SK-N-SH (cell line): ENCODE data around the gene PLCB3. TPM values are rescaled to one million over a fixed set of nuclear protein-coding genes. Genes with fewer than 3 reads are reported as not detected.

ENCODE experiments used
- CTCF ChIA-PET: fragments of 300-600, 350-600 bp; formaldehyde crosslinking; extraction: SDS; loops from one replicate; lab custom pipeline; 2021; lab: Yijun Ruan, JAX
- POLR2A ChIA-PET: fragments of 350-600 bp; sonication (Branson Sonifier 250); formaldehyde crosslinking; extraction: SDS; loops from one replicate; lab custom pipeline; 2020; ENCODE audit warnings: antibody characterized with exemption, inconsistent platforms; lab: Yijun Ruan, JAX
- DNase-seq: peaks from one replicate; pipeline ENCODE4 v3.0.0; 2012
- H2AFZ ChIP-seq: fragments of 200-600 bp; sonication (generic); 2 replicates; pipeline ENCODE4 v1.8.1; 2016; ENCODE audit warnings: antibody characterized with exemption, mild to moderate bottlenecking, low read depth
- H3F3A ChIP-seq: fragments of 200-600 bp; sonication (generic); replicated peaks from 2 replicates; pipeline ENCODE3; 2016; ENCODE audit warnings: antibody characterized with exemption, mild to moderate bottlenecking; ENCODE audit not compliant: insufficient read depth
- H3K27ac ChIP-seq, 2 experiments: fragments of 200-500 bp in 1 of 2; fragments of 200-600 bp in 1 of 2; sonication (Bioruptor generic) in 1 of 2; sonication (generic), shearing (Covaris generic) in 1 of 2; 2 replicates each; pipeline versions ENCODE4 v1.5.1 to v1.6.1; 2014 to 2016; ENCODE audit warnings: low read depth in 2 of 2, inconsistent platforms in 1 of 2, low read length in 1 of 2, mild to moderate bottlenecking in 1 of 2, mixed read lengths in 1 of 2
- H3K27me3 ChIP-seq: fragments of 200-600 bp; sonication (generic), shearing (Covaris generic); 2 replicates; pipeline ENCODE4 v1.6.1; 2016; ENCODE audit warnings: mixed run types; ENCODE audit not compliant: insufficient read depth
- H3K36me3 ChIP-seq, 2 experiments: fragments of 200-500 bp in 1 of 2; fragments of 200-600 bp in 1 of 2; sonication (Bioruptor generic) in 1 of 2; sonication (generic) in 1 of 2; replicated peaks in 1 of 2; 2 replicates each; pipeline versions ENCODE3 to v1.5.1; 2014 to 2016; ENCODE audit warnings: low read length in 1 of 2, mild to moderate bottlenecking in 1 of 2; ENCODE audit not compliant: insufficient read depth in 2 of 2, control insufficient read depth in 1 of 2
- H3K4me1 ChIP-seq, 2 experiments: fragments of 200-500 bp in 1 of 2; fragments of 200-600 bp in 1 of 2; sonication (Bioruptor generic) in 1 of 2; sonication (generic), shearing (Covaris generic) in 1 of 2; 2 replicates each; pipeline versions ENCODE4 v1.5.1 to v1.6.1; 2014 to 2016; ENCODE audit warnings: low read depth in 1 of 2, low read length in 1 of 2, mixed run types in 1 of 2; ENCODE audit not compliant: insufficient read depth in 2 of 2, control insufficient read depth in 1 of 2
- H3K4me2 ChIP-seq: fragments of 200-600 bp; sonication (generic), shearing (Covaris generic); 2 replicates; pipeline ENCODE4 v1.6.1; 2017; ENCODE audit warnings: mixed run types
- H3K4me3 ChIP-seq, 2 experiments: fragments of 200-500 bp in 1 of 2; fragments of 200-600 bp in 1 of 2; sonication (Bioruptor generic) in 1 of 2; sonication (generic), shearing (Covaris generic) in 1 of 2; 2 replicates each; pipeline versions ENCODE4 v1.5.1 to v1.8.1; 2014 to 2016; ENCODE audit warnings: low read depth in 2 of 2, inconsistent platforms in 1 of 2, low read length in 1 of 2, mild to moderate bottlenecking in 1 of 2, mixed read lengths in 1 of 2, moderate library complexity in 1 of 2
- H3K79me2 ChIP-seq: fragments of 200-600 bp; sonication (generic); 2 replicates; pipeline ENCODE4 v1.8.1; 2017; ENCODE audit warnings: mild to moderate bottlenecking; ENCODE audit not compliant: insufficient read depth
- H3K9ac ChIP-seq: fragments of 200-600 bp; sonication (generic); 2 replicates; pipeline ENCODE4 v1.6.1; 2017; ENCODE audit warnings: mixed run types
- H3K9me2 ChIP-seq: fragments of 200-600 bp; sonication (generic); 2 replicates; pipeline ENCODE4 v1.6.1; 2017; ENCODE audit warnings: mixed run types
- H3K9me3 ChIP-seq: fragments of 200-600 bp; sonication (generic); 2 replicates; pipeline ENCODE4 v1.6.1; 2017; ENCODE audit warnings: mixed run types, mild to moderate bottlenecking, moderate library complexity
- H4K20me1 ChIP-seq: fragments of 200-600 bp; sonication (generic); 2 replicates; pipeline ENCODE4 v1.6.1; 2017; ENCODE audit warnings: mild to moderate bottlenecking, mixed run types; ENCODE audit not compliant: insufficient read depth
- ELF1 ChIP-seq: IDR thresholded peaks from 2 replicates; pipeline ENCODE4 v1.4.0; 2012
- FOSL2 ChIP-seq: IDR thresholded peaks from 2 replicates; pipeline ENCODE4 v1.4.0; 2012; ENCODE audit warnings: low read depth, mild to moderate bottlenecking, moderate library complexity, borderline replicate concordance
- GABPA ChIP-seq: IDR thresholded peaks from 2 replicates; pipeline ENCODE4 v1.4.0; 2012; ENCODE audit warnings: low read depth, mild to moderate bottlenecking
- IRF3 ChIP-seq: fragments of 150-350 bp; IDR thresholded peaks from 2 replicates; pipeline ENCODE4 v1.6.1; 2016; ENCODE audit warnings: mild to moderate bottlenecking, low read depth, low read length
- RXRA ChIP-seq: IDR thresholded peaks from 2 replicates; pipeline ENCODE4 v1.4.0; 2012; ENCODE audit warnings: low read depth, mild to moderate bottlenecking, borderline replicate concordance
- TAF1 ChIP-seq: IDR thresholded peaks from 2 replicates; pipeline ENCODE4 v1.6.1; 2012; ENCODE audit warnings: low read depth, mild to moderate bottlenecking, low read length, moderate library complexity, borderline replicate concordance
- TCF12 ChIP-seq: IDR thresholded peaks from 2 replicates; pipeline ENCODE4 v1.4.0; 2012
- TEAD4 ChIP-seq: IDR thresholded peaks from 2 replicates; pipeline ENCODE4 v1.4.0; 2012; ENCODE audit warnings: mild to moderate bottlenecking, borderline replicate concordance; ENCODE audit not compliant: insufficient read depth
- USF1 ChIP-seq: IDR thresholded peaks from 2 replicates; pipeline ENCODE4 v1.4.0; 2012; ENCODE audit warnings: low read depth, borderline replicate concordance
- YY1 ChIP-seq: IDR thresholded peaks from 2 replicates; pipeline ENCODE4 v1.4.0; 2012; ENCODE audit warnings: low read depth, mild to moderate bottlenecking
- ZBTB33 ChIP-seq: IDR thresholded peaks from 2 replicates; pipeline ENCODE4 v1.4.0; 2012; ENCODE audit warnings: low read depth, borderline replicate concordance
- WGBS: methylation state at CpG from one replicate; pipeline ENCODE4 v1.1.6; 2017; ENCODE audit warnings: low lambda C conversion rate; 5-methylcytosine and 5-hydroxymethylcytosine counted together
- polyA plus RNA-seq, 3 experiments: library from polyadenylated mRNA; depleted of rRNA; stranded (reverse); fragments of >200 nt; gene quantifications; 2 replicates each; pipeline ENCODE4 v1.2.3, GENCODE V29; 2012
- TF ChIP-seq, protein P1 (sequence below): IDR thresholded peaks from 2 replicates; pipeline ENCODE4 v1.6.1; 2012; ENCODE audit warnings: mild to moderate bottlenecking, low read depth, low read length, moderate library complexity
- TF ChIP-seq, protein P2 (sequence below): IDR thresholded peaks from 2 replicates; pipeline ENCODE4; 2012

The PLCB3 gene
- polyA plus RNA-seq, 1 of the 3 experiments (the other 2 are of a cell fraction) = 30.4 TPM

GRCh38 chr11:64283092-64283491 lies 31.8 kb downstream of the PLCB3 start:
- peak overlapping the region; percentile 89; the same call in 1 of the 2 replicates for H3K9ac ChIP-seq
- H3F3A ChIP-seq = peaks cover 9% of the 10 kb centered on the region
- WGBS = 96% methylated on average over 3 of the region's 3 CpGs
- H4K20me1 ChIP-seq = no peaks in the 10 kb centered on the region
- DNase-seq = no peak
- peaks cover 8 to 21% of the 10 kb centered on the region in 2 experiments; a peak in 2 of 4 replicates for H3K4me1 ChIP-seq
- no peaks in the 10 kb centered on the region for H3K9me3 ChIP-seq
- H3K79me2 ChIP-seq = peaks cover 28% of the 10 kb centered on the region
- peaks cover 4 to 6% of the 10 kb centered on the region in 2 experiments for H3K36me3 ChIP-seq
- H3K27ac ChIP-seq = no peak overlapping the region
- POLR2A ChIA-PET = interaction anchor here (0.9 to 3.2 kb wide), 2 partner anchors 12 to 21 kb away, joined by 3 to 33 read pairs; no protein-coding TSS in a partner anchor
- CTCF ChIA-PET = interaction anchor here (0.9 to 12.2 kb wide), 5 partner anchors 11 to 35 kb away, joined by 3 to 196 read pairs (median 17); partner anchors contain the start of genes CATSPERZ, ESRRA and PLCB3
- H3K4me2 ChIP-seq = peak overlapping the region; percentile 100
- H3K4me3 ChIP-seq = no peak overlapping the region
- no peaks in the 10 kb centered on the region for H3K9me2 ChIP-seq
- H3K27me3 ChIP-seq = no peaks in the 10 kb centered on the region
- H2AFZ ChIP-seq = no peak overlapping the region
- TF ChIP-seq TEAD4 (no peak), ELF1 (no peak), ZBTB33 (no peak), YY1 (no peak), RXRA (no peak), IRF3 (no peak), USF1 (no peak), TCF12 (no peak), GABPA (no peak), TAF1 (no peak), FOSL2 (no peak)
- TF ChIP-seq, protein P1, sequence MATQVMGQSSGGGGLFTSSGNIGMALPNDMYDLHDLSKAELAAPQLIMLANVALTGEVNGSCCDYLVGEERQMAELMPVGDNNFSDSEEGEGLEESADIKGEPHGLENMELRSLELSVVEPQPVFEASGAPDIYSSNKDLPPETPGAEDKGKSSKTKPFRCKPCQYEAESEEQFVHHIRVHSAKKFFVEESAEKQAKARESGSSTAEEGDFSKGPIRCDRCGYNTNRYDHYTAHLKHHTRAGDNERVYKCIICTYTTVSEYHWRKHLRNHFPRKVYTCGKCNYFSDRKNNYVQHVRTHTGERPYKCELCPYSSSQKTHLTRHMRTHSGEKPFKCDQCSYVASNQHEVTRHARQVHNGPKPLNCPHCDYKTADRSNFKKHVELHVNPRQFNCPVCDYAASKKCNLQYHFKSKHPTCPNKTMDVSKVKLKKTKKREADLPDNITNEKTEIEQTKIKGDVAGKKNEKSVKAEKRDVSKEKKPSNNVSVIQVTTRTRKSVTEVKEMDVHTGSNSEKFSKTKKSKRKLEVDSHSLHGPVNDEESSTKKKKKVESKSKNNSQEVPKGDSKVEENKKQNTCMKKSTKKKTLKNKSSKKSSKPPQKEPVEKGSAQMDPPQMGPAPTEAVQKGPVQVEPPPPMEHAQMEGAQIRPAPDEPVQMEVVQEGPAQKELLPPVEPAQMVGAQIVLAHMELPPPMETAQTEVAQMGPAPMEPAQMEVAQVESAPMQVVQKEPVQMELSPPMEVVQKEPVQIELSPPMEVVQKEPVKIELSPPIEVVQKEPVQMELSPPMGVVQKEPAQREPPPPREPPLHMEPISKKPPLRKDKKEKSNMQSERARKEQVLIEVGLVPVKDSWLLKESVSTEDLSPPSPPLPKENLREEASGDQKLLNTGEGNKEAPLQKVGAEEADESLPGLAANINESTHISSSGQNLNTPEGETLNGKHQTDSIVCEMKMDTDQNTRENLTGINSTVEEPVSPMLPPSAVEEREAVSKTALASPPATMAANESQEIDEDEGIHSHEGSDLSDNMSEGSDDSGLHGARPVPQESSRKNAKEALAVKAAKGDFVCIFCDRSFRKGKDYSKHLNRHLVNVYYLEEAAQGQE = no peak
- TF ChIP-seq, protein P2, sequence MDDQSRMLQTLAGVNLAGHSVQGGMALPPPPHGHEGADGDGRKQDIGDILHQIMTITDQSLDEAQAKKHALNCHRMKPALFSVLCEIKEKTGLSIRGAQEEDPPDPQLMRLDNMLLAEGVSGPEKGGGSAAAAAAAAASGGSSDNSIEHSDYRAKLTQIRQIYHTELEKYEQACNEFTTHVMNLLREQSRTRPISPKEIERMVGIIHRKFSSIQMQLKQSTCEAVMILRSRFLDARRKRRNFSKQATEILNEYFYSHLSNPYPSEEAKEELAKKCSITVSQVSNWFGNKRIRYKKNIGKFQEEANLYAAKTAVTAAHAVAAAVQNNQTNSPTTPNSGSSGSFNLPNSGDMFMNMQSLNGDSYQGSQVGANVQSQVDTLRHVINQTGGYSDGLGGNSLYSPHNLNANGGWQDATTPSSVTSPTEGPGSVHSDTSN = no peak
